ENCODE data around the gene CRISPLD2.

Gene CRISPLD2

GRCh38 chr16:84794186-84794585, 25.6 kb upstream of the CRISPLD2 start:
- Histone ChIP-seq H3K4me3 (replicated peaks; ENCODE audit: insufficient read depth, low read length) (no peak overlapping the region), H3K27ac (replicated peaks) (no peak overlapping the region), H3K27me3 (ENCODE audit: insufficient read depth, poor library complexity, severe bottlenecking) (no peaks in the 10 kb centered on the region)
- no peak for DNase-seq (ENCODE audit: low read depth in 1 of 2, low spot score in 1 of 2)
- TF ChIP-seq SPI1 (IDR thresholded peaks at IDR 0.05; ENCODE audit: borderline replicate concordance, low read depth) (no peak), CTCF (IDR thresholded peaks at IDR 0.05; ENCODE audit: insufficient read depth, low read length) (no peak), GABPA (IDR thresholded peaks at IDR 0.05; ENCODE audit: low read depth) (no peak), POLR2AphosphoS5 (IDR thresholded peaks at IDR 0.05; ENCODE audit: low read depth) (no peak), REST (IDR thresholded peaks at IDR 0.05; ENCODE audit: insufficient replicate concordance, low read depth) (no peak)

- H3K27ac ChIP-seq (replicated peaks) = no peak overlapping the region
- DNase-seq (ENCODE audit: low read depth in 1 of 2, low spot score in 1 of 2) = no peak
- H3K4me3 ChIP-seq (replicated peaks; ENCODE audit: insufficient read depth, low read length) = no peak overlapping the region
- no peaks in the 10 kb centered on the region for H3K27me3 ChIP-seq (ENCODE audit: insufficient read depth, poor library complexity, severe bottlenecking)
- no peak for TF ChIP-seq REST (IDR thresholded peaks at IDR 0.05; ENCODE audit: insufficient replicate concordance, low read depth)
- no peak for TF ChIP-seq GABPA (IDR thresholded peaks at IDR 0.05; ENCODE audit: low read depth)
- TF ChIP-seq SPI1 (IDR thresholded peaks at IDR 0.05; ENCODE audit: borderline replicate concordance, low read depth) = no peak
- no peak for TF ChIP-seq POLR2AphosphoS5 (IDR thresholded peaks at IDR 0.05; ENCODE audit: low read depth)
- TF ChIP-seq CTCF (IDR thresholded peaks at IDR 0.05; ENCODE audit: insufficient read depth, low read length) = no peak
Observed at GRCh38 chr16:84794626-84795025, 25.2 kb upstream of the CRISPLD2 start.

- no peak for TF ChIP-seq REST (IDR thresholded peaks at IDR 0.05; ENCODE audit: insufficient replicate concordance, low read depth)
- TF ChIP-seq CTCF (IDR thresholded peaks at IDR 0.05; ENCODE audit: insufficient read depth, low read length) = no peak
- TF ChIP-seq GABPA (IDR thresholded peaks at IDR 0.05; ENCODE audit: low read depth) = no peak
- H3K27ac ChIP-seq (replicated peaks) = no peak overlapping the region
- DNase-seq (ENCODE audit: low read depth in 1 of 2, low spot score in 1 of 2) = no peak
- no peaks in the 10 kb centered on the region for H3K27me3 ChIP-seq (ENCODE audit: insufficient read depth, poor library complexity, severe bottlenecking)
- no peak overlapping the region for H3K4me3 ChIP-seq (replicated peaks; ENCODE audit: insufficient read depth, low read length)
Observed at GRCh38 chr16:84795329-84796053, 24.3 kb upstream of the CRISPLD2 start.

All from HL-60 (cell line).